Trophoblast cell (in vitro differentiated cells and primary cell): ENCODE measurements around the gene NFYA.
A peak's percentile ranks its signal among the peaks of the same experiment; 100 is the strongest.

Experiments used
- DNase-seq, 2 donors: peaks; one replicate each; pipeline ENCODE4 v3.0.0-alpha.2; 2016
- H2AFZ ChIP-seq: 2 replicates; pipeline ENCODE4 v1.6.1; 2013; ENCODE audit warnings: low read length, moderate library complexity, mild to moderate bottlenecking; ENCODE audit not compliant: insufficient read depth, poor library complexity
- H2AK5ac ChIP-seq: 2 replicates; pipeline ENCODE4 v1.6.1; 2013; ENCODE audit warnings: mild to moderate bottlenecking, low read length
- H2BK120ac ChIP-seq: 2 replicates; pipeline ENCODE4 v1.6.1; 2013; ENCODE audit warnings: low read length, mild to moderate bottlenecking, moderate library complexity; ENCODE audit not compliant: insufficient read depth, poor library complexity
- H2BK12ac ChIP-seq: 2 replicates; pipeline ENCODE4 v1.6.1; 2013; ENCODE audit warnings: mild to moderate bottlenecking, low read length, moderate library complexity
- H2BK5ac ChIP-seq: 2 replicates; pipeline ENCODE4 v1.6.1; 2013; ENCODE audit warnings: low read length, low read depth, moderate library complexity, mild to moderate bottlenecking; ENCODE audit not compliant: poor library complexity
- H3K14ac ChIP-seq: 2 replicates; pipeline ENCODE4 v1.6.1; 2013; ENCODE audit warnings: mild to moderate bottlenecking, low read length
- H3K18ac ChIP-seq: 2 replicates; pipeline ENCODE4 v1.6.1; 2013; ENCODE audit warnings: mild to moderate bottlenecking, low read length
- H3K23ac ChIP-seq: 2 replicates; pipeline ENCODE4 v1.6.1; 2013; ENCODE audit warnings: low read length
- H3K27ac ChIP-seq: 2 replicates; pipeline ENCODE4 v1.5.1; 2013; ENCODE audit warnings: low read depth, mild to moderate bottlenecking, inconsistent platforms, low read length, moderate library complexity
- H3K27me3 ChIP-seq: 2 replicates; pipeline ENCODE4 v1.6.1; 2013; ENCODE audit warnings: inconsistent platforms, mild to moderate bottlenecking, low read length, moderate library complexity; ENCODE audit not compliant: insufficient read depth
- H3K36me3 ChIP-seq, 2 experiments: 1 replicate in 1 of 2; 2 replicates in 1 of 2; pipeline ENCODE4 v1.6.1; 2013; ENCODE audit warnings: low read length in 2 of 2, mild to moderate bottlenecking in 2 of 2, moderate library complexity in 1 of 2; ENCODE audit not compliant: insufficient read depth in 2 of 2, control insufficient read depth in 1 of 2
- H3K4ac ChIP-seq: 2 replicates; pipeline ENCODE4 v1.6.1; 2013; ENCODE audit warnings: low read depth, mild to moderate bottlenecking, low read length, moderate library complexity
- H3K4me1 ChIP-seq, 2 experiments: 1 replicate in 1 of 2; 2 replicates in 1 of 2; pipeline ENCODE4 v1.6.1; 2013; ENCODE audit warnings: low read length in 2 of 2, mild to moderate bottlenecking in 2 of 2, moderate library complexity in 1 of 2; ENCODE audit not compliant: insufficient read depth in 2 of 2, control insufficient read depth in 1 of 2
- H3K4me2 ChIP-seq: 2 replicates; pipeline ENCODE4 v1.6.1; 2013; ENCODE audit warnings: inconsistent platforms, mild to moderate bottlenecking, low read length, moderate library complexity
- H3K4me3 ChIP-seq: 2 replicates; pipeline ENCODE4 v1.5.1; 2013; ENCODE audit warnings: mild to moderate bottlenecking, low read depth, low read length, inconsistent platforms
- H3K79me1 ChIP-seq: one replicate; pipeline ENCODE4 v1.6.1; 2013; ENCODE audit warnings: low read length
- H3K79me2 ChIP-seq: 2 replicates; pipeline ENCODE4 v1.6.1; 2013; ENCODE audit warnings: low read length, mild to moderate bottlenecking; ENCODE audit not compliant: control insufficient read depth, insufficient read depth, poor library complexity
- H3K9ac ChIP-seq: 2 replicates; pipeline ENCODE4 v1.6.1; 2013; ENCODE audit warnings: mild to moderate bottlenecking, low read length
- H3K9me3 ChIP-seq: 2 replicates; pipeline ENCODE4 v1.6.1; 2013; ENCODE audit warnings: low read depth, mild to moderate bottlenecking, control low read depth, inconsistent platforms, low read length; ENCODE audit not compliant: insufficient read depth
- H4K12ac ChIP-seq: 2 replicates; pipeline ENCODE4 v1.6.1; 2013; ENCODE audit warnings: low read depth, mild to moderate bottlenecking, low read length, moderate library complexity
- H4K8ac ChIP-seq: 2 replicates; pipeline ENCODE4 v1.6.1; 2013; ENCODE audit warnings: low read depth, mild to moderate bottlenecking, low read length, moderate library complexity
- H4K91ac ChIP-seq: one replicate; pipeline ENCODE4 v1.6.1; 2013; ENCODE audit warnings: low read depth, mild to moderate bottlenecking, low read length, moderate library complexity
- WGBS: extraction: QIAGEN DNeasy Blood & Tissue Kit; methylation state at CpG from one replicate; pipeline ENCODE4 v1.1.7; 2013; ENCODE audit warnings: missing lambda C conversion rate; ENCODE audit not compliant: insufficient read length, insufficient coverage; ENCODE audit errors: extremely low coverage; 5-methylcytosine and 5-hydroxymethylcytosine counted together

NFYA gene

GRCh38 chr6:41039060-41039998 is 33.4 kb upstream of the NFYA start, which contains the start of gene UNC5CL:
Gene UNC5CL (minus strand): TSS chr6:41039221. CDS start chr6:41035074, 4,147 bp downstream.
- Histone ChIP-seq H2AK5ac (no peak within 1 kb of the TSS), H3K18ac (no peak within 1 kb of the TSS), H3K4ac (no peak within 1 kb of the TSS), H4K91ac (no peak within 1 kb of the TSS), H3K23ac (no peak within 1 kb of the TSS), H3K27ac (no peak within 1 kb of the TSS), H3K79me1 (no peaks in the 10 kb centered on the region), H3K4me1 (peaks cover 12% of the 10 kb centered on the region in 2 experiments), H3K79me2 (no peaks in the 10 kb centered on the region), H3K36me3 (no peaks in the 10 kb centered on the region), H4K8ac (no peak within 1 kb of the TSS), H2BK12ac (no peak within 1 kb of the TSS), H3K14ac (no peak within 1 kb of the TSS), H2AFZ (no peak within 1 kb of the TSS), H2BK5ac (no peak within 1 kb of the TSS), H3K27me3 (no peaks in the 10 kb centered on the region), H3K9ac (no peak within 1 kb of the TSS), H3K4me2 (no peak within 1 kb of the TSS), H3K4me3 (no peak within 1 kb of the TSS), H2BK120ac (no peak within 1 kb of the TSS), H4K12ac (no peak within 1 kb of the TSS), H3K9me3 (peaks cover 1% of the 10 kb centered on the region)
- no CpG with 5 or more reads among the region's 10 CpGs for WGBS
- peak in 1 of 2 donors; percentile 59 for DNase-seq

DNA sequence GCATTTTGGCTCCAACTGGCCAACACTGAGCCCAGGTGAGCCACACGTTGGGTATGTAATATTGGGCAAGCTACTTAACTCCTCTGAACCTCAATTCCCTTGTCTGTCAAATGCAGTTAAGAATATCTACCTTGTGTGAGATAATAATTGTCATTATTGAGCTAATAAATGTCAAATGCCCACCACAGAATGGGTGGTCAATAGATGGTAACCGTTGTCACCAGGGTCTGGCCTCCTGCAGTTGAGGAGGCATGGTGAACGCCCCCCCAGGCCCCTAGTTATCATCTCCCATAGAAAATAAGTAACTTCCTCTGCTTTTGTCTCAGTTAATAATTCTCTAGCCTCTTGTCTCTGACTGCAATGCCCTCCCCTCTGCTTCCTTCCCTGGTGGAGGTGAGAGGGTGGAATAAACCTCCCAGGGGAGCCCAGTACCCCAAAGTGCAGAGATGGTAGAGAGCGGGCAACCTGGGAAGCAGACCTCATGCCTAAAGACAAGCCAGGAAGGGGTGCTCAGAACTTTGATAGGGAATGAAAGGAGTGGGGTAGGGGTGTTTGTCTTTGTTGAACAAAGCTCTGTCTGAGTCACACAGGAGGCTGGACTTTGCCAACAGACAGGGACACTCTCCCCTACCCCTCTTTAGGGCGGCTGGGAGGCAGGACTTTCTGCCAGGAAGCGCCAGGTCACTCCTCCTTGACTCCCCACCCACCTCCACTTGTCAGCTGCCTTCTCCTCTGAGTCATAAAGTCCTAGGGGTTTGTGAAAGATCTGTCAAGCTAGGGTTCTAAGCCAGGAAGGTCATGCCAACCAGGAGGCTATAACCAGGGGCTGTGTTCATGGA is 32.5 kb upstream of the NFYA start:
- Histone ChIP-seq H3K27me3 (no peaks in the 10 kb centered on the region), H3K9me3 (no peaks in the 10 kb centered on the region), H3K4me3 (no peak overlapping the region), H2BK5ac (no peak overlapping the region), H4K12ac (no peak overlapping the region), H3K14ac (no peak overlapping the region), H3K36me3 (no peaks in the 10 kb centered on the region), H3K4me2 (no peak overlapping the region), H2BK120ac (no peak overlapping the region), H4K91ac (no peak overlapping the region), H2AFZ (no peak overlapping the region), H4K8ac (no peak overlapping the region), H3K79me2 (no peaks in the 10 kb centered on the region), H3K27ac (no peak overlapping the region), H3K9ac (no peak overlapping the region), H3K79me1 (no peaks in the 10 kb centered on the region), H3K4ac (no peak overlapping the region), H3K18ac (no peak overlapping the region), H3K4me1 (peaks cover 12% of the 10 kb centered on the region in 2 experiments), H2BK12ac (no peak overlapping the region), H3K23ac (no peak overlapping the region), H2AK5ac (no peak overlapping the region)
- WGBS = no CpG with 5 or more reads among the region's 6 CpGs
- DNase-seq = peak; percentile 35 to 36

GRCh38 chr6:41040940-41041536 is 31.7 kb upstream of the NFYA start:
- H3K4me3 ChIP-seq = no peak overlapping the region
- H2BK12ac ChIP-seq = peak overlapping the region; percentile 8
- no peak overlapping the region for H4K91ac ChIP-seq
- H3K27ac ChIP-seq = no peak overlapping the region
- H3K18ac ChIP-seq = no peak overlapping the region
- H3K4me2 ChIP-seq = no peak overlapping the region
- H3K27me3 ChIP-seq = no peaks in the 10 kb centered on the region
- H3K9ac ChIP-seq = no peak overlapping the region
- H3K9me3 ChIP-seq = no peaks in the 10 kb centered on the region
- no peak overlapping the region for H3K4ac ChIP-seq
- no peak overlapping the region for H3K14ac ChIP-seq
- DNase-seq = no peak
- H3K4me1 ChIP-seq = peaks cover 12% of the 10 kb centered on the region in 2 experiments
- no peaks in the 10 kb centered on the region for H3K79me2 ChIP-seq
- WGBS = no CpG with 5 or more reads among the region's 1 CpG
- H3K79me1 ChIP-seq = no peaks in the 10 kb centered on the region
- H3K23ac ChIP-seq = no peak overlapping the region
- H4K8ac ChIP-seq = no peak overlapping the region
- H2BK5ac ChIP-seq = no peak overlapping the region
- no peak overlapping the region for H2BK120ac ChIP-seq
- H2AK5ac ChIP-seq = no peak overlapping the region
- H3K36me3 ChIP-seq = no peaks in the 10 kb centered on the region
- no peak overlapping the region for H4K12ac ChIP-seq
- no peak overlapping the region for H2AFZ ChIP-seq
